NCI-H2029 treated with DMSO at 0.1 percent for 48 hours (cell line): ENCODE measurements around the gene PTPRN.
"Not testable (repeated sequence)": the region's sequence is repeated elsewhere in the genome, so short reads cannot be mapped to it uniquely, and the experiment has no call there.

ENCODE experiments used
- DNase-seq: peaks from one replicate; lab custom pipeline; 2025; lab: John Stamatoyannopoulos, UW

PTPRN gene

DNA sequence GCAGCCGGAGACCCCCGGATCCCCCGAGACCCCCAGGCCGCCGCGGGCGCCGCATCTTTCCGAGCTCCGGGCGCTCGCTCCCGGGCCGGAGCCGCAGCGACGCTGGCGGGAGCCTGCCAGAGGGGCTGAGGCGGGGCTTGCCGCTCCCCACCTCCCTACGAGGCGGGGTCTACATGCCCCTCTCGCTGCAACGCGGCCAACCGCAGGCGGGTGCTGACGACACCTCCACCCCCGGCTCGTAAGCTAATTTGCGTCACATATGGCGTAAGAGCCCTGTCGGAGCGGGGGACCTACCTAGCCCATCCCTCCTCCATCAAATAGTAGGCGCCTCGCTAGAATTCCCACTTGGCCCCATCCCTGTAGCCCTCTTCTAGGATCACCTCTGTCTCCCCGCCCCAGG is at the start of gene PTPRN:
Gene PTPRN, minus strand, starts transcription at position 124 of the 400 bp plus-strand sequence. Its CDS starts 69 bp downstream, at position 55.
- DNase-seq = no peak

DNA sequence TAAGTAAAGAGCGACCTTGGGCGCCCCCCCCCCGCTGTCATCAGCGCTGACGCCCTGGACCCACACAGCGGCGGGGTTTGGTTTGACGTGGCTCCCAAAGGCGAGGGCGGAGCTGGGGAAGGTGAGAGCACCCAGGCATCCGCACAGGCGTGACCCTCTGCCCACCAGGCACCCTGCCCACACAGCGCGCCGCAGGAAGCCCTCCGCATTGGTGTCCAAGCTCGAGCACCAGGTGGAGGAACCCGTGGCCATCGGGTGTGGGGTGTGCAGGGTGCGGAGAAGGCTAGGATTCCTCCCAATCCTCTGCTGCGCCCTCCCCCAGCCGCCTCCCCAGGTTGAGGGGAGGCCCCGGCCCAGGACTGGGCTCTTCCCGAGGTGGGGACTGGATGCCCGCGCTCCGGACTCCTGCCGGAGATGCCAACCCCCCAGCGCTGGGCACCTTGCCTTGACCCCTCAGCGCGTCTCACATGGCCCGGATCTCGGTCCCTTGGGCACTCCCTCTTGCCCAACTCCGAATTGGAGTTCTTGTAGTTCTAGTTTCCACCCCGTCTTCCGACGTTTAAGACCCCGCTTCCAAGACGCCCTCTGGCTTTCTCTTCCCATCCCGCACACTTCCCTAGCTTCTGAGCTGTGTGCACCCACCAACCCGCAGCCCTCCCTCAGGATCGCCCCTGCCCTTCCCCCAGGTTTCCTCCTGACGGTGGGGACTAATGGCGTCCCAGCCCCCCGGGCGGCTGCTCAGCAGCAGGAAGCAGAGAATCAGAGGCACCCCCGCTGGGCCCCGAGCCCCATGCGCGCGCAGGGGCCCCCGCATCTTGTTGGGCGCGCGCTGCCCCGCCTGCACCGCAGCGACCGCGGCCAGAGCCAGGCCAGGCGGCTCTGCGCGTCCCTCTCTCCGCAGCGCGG is 49.2 kb upstream of the PTPRN start:
- DNase-seq = no peak

DNA sequence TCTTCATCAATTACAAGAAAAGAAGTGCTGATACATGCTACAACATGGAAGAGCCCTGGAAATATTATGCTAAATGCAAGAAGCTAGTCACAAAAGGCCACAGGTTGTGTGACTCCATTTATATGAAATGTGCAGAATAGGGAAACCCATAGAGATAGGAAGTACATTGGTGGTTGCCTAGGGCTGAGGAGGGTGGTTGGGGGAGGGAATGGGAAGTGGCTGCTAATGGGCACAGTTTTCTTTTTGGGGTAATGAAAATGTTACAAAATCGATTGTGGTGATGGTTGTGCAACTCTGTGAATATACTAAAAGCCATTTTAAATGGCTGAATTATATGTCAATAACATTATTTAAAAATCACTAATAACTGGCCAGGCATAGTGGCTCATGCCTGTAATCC is 47.6 kb upstream of the PTPRN start:
- DNase-seq = no peak

- no peak for DNase-seq
These were observed 45.4 kb upstream of the PTPRN start for GRCh38 chr2:219354582-219354981.

DNA sequence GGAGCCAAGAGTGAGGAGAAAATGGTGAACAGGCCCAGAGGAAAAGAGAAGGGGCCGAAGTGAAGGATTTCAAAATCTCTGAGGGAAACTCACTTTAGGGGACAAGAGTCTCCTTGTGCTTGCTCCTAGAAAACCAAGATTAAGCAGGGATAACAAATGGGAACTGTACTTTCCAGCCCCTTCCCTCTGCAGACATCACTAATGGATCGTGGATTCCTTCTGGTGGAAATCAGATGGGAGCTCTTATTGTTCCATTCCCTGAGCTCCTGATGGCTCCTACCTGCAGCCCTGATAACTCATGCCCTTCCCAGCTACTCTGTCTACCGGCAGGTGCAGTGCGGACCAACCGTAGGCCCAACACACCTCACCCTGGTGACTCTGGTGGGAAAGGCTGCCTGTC is 43.9 kb upstream of the PTPRN start:
- no peak for DNase-seq

DNA sequence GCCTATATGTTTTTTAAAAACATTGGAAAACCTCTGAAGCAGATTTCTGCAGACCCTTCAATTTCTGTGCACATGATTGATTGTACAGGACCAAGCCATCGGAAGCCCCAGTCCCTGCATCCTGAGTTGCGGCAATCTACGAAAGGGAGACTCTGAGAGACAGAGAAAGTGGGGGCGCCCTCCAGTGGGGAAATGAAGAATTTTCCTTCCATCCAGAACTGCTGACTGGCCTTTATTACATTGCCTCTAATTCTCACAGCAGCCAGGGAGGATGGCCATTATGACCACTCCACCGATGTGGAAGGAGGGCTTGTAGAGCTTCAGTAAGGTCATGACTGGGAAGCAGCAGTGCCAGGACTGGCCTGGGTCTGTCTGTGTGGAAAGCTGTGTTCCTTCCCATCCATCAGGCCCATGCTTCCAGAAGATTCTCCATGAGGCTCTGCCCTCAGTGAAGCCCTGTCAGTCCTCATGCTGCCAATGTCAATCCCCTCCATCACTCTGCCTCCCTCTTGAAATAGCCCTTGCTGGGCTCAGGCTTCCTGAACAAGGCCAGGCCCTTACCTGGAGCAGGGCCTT is 43.3 kb upstream of the PTPRN start:
- peak; percentile 3 for DNase-seq

- DNase-seq = no peak
These were observed 41.6 kb upstream of the PTPRN start for GRCh38 chr2:219350710-219351221.

- DNase-seq = no peak
These were observed 41.0 kb upstream of the PTPRN start for GRCh38 chr2:219350215-219350614.

GRCh38 chr2:219344751-219345430 is 35.7 kb upstream of the PTPRN start:
- peak; percentile 41 for DNase-seq

DNA sequence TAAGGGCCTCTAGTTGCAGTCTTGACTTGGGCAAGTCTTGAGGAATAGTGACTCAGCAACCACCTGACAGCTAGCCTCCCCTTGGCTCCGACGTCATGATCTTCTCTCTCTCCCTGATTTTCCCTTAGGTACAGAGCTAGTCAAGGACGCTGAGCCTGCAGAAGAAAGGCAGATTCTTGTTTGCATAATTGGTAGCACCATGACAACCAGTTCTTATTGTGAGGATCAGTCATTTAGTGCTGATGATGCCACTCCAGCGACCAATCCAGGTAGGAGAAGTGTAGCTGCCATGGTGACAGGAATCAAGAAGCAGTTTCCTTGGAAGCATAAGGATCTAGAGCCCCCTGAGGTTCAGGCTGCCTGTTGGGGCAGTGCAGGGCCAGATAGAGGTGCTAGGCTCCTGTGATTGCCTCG is 26.2 kb upstream of the PTPRN start:
- DNase-seq = no peak

DNA sequence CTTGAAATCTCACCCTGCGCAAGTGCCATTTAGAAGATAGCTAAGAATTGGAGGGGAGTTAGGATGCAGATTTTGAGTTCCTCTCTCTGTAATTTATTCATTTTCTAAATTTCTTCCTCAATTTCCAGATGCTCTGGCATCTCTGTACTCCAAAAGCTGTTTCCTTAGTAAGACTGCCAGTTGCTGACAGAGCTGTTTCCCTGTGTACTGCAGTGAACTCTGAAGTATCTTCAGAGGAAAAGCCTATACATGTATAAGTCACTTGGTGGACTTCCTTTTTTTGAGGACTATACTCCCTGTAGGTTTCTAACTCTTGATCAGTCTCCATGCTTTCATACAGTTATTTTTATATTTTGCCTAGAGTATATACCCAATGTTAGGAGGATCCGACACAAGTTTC is 24.9 kb upstream of the PTPRN start:
- no peak for DNase-seq

- DNase-seq = no peak
These were observed 23.3 kb upstream of the PTPRN start, which contains the start of gene RESP18 for GRCh38 chr2:219332542-219332941. RESP18 (minus strand) TSS chr2:219332744.

- DNase-seq = no peak
These were observed 22.5 kb upstream of the PTPRN start for GRCh38 chr2:219331560-219332213.

DNA sequence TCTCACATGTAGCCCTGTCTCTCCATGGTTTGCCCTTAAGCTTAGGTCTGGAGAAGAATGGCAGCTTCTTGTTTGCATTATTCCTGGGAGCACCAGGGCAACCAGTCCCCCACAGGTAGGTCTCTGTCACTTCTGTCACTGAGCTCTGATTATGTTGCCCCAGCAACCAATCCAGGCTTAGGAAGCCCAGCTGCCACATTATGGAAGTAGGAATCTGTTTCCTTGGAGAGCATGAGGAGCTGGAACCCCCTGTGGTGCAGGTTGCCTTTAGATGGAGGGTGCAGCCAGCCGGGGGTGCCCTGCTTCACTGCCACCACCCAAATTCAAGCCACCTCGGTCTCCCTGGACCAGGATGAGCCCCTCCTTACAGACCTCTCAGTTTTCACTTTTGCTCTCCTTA is 18.5 kb upstream of the PTPRN start:
- no peak for DNase-seq

GRCh38 chr2:219325657-219326315 is 16.6 kb upstream of the PTPRN start:
- no peak for DNase-seq

GRCh38 chr2:219325136-219325535 is 15.9 kb upstream of the PTPRN start:
- no peak for DNase-seq

- no peak for DNase-seq
These were observed 14.2 kb upstream of the PTPRN start for GRCh38 chr2:219323434-219323833.

- DNase-seq = no peak
These were observed 5.7 kb upstream of the PTPRN start for GRCh38 chr2:219314804-219315468.

GRCh38 chr2:219312683-219313263 is 3.6 kb upstream of the PTPRN start:
- DNase-seq = not testable (repeated sequence)
